Measurements from ENCODE around the gene PERM1.
A peak's percentile ranks its signal among the peaks of the same experiment; 100 is the strongest.
"Not testable (repeated sequence)": the region's sequence is repeated elsewhere in the genome, so short reads cannot be mapped to it uniquely, and the experiment has no call there.

Gene PERM1

GRCh38 chr1:981955-982558, at the start of gene PERM1:
PERM1 (minus strand) TSS chr1:982093; CDS start chr1:981029, 1,064 bp downstream.
- DNase-seq: no peak

- not testable (repeated sequence) for DNase-seq
Measured at GRCh38 chr1:1030867-1031658, 49.2 kb upstream of the PERM1 start.

GRCh38 chr1:1027791-1028190, 45.9 kb upstream of the PERM1 start:
- no peak for DNase-seq

DNA sequence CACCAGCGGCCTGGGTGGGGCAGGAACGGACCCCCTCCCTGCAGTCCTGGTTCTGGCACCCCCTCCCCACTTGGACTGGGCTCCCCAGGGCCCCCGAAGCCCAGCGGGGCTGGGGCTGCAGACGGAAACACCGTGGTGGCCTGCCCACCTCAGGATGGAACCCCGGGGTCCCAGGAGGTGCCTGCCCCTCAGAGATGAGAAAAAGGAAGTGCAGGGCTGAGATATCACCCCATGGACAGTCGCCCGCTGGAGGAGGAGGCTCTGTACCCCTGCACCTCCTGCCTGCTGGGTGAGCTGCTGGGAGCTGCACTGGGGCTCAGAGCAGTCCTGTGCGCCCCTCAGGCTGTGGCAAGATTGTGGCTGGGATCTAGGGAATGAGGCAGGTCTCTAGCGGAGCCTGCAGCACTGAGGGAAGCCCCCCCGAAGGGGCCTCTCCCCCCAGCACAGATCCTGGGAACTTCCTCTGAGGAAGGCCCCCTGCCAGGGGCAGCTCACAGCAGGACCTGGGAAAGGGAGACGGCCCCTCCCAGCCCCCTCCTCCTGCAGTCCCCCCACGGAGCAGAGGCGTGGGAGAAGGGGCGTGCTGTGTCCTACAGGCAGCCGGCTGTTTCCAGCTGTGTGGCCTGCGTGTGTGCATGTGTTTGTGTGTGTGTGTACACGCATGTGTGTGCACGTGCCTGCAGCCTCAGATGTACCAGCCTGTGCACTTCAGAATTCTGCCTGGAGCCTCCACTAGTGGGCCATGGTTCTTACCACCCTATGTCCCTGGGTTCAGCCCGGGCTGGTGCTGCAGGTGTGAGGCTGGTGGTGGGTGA, 44.9 kb upstream of the PERM1 start:
- no peak for DNase-seq

GRCh38 chr1:1025730-1026129, 43.8 kb upstream of the PERM1 start:
- DNase-seq: no peak

- no peak for DNase-seq
Measured at GRCh38 chr1:1024771-1025699, 43.1 kb upstream of the PERM1 start.

- DNase-seq: no peak
Measured at GRCh38 chr1:1024149-1024770, 42.4 kb upstream of the PERM1 start.

- DNase-seq: no peak
Measured at GRCh38 chr1:1023700-1024099, 41.8 kb upstream of the PERM1 start.

DNA sequence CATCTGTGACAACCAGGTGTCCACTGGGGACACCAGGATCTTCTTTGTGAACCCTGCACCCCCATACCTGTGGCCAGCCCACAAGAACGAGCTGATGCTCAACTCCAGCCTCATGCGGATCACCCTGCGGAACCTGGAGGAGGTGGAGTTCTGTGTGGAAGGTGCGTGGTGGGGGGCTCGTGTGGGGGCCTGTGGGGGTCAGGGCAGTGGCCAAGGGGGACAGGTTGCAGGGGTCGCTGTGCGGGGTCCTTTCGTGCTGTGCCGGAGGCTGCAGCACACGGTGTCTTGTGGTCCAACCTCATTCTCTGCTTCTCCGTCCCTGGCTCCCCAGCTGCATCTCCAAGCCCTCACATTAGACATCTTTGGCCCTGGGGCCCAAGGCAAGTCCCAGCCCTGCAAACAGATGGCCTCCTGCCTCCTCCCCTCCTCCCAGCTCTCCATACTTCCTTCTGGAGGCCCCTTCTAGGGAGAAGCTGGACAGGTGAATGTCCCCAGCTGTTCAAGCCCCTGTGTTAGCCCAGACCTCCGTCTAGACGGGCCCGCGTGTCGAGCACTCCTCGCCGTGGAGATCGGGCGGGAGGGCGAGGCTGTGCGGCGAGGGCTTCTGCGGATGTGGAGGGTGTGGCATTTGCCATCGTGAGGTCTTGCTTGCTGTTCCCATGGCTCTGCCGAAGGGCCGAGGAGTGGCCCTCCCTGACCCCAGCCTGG, 40.6 kb upstream of the PERM1 start:
- DNase-seq: no peak

DNA sequence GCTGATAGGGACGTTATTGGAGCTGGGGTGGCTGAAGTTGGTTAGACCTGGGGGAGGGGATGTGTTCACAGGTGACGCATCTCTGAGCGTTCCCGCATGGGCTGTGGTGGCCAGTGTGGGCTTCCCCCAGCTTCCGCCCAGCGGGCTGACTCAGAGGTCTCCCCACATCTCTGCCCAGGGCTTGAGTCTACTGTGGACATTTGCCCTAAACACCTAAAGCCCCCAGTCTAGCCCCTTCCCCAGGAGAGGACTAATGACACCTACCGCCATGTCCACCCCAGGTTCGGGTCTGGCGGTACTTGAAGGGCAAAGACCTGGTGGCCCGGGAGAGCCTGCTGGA, 40.0 kb upstream of the PERM1 start:
- DNase-seq: no peak

DNA sequence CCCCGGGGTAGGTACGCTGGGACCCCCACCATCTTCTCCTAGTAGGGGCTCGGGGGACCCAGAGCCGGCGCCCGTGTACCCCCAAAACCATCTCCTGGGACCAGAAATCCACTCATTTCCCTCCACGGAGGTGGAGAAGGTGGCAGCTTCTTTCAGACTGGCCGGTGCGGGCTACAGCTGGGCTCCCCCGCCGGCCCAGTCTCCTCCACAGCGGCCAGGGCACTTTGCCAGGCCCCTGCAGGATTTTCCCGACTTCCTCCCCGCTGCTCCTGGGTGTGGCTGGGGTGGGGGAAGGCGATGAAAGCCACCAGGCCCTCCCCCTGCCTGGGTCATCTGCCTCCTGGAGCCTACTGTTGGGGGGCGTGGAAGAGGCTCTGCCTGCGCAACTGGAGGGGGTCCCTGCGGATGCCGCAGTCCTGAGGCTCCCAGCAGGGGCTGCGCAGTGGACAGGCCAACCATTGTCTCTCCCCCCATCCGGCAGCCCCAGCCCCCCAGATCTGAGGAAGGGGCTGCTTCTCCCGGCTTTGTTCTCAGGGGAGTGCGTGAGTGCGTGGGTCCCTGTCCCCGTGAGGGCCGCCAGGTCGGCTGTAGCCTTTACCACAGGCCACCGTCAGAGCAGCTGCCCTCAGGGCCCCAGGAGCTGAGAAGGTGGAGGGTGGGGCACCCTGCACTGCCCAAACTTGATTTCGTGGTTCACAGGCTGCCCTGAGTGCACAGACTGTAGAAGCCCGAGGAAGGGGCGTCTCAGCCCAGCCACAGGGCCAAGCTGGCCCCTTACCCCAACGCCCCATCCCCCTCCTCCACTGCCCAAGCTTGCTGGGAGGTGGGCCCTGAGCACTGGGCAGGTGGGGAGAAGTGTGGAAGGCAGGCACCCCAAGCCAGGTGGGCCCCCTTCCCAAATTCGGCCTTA, 39.4 kb upstream of the PERM1 start:
- DNase-seq: no peak

DNA sequence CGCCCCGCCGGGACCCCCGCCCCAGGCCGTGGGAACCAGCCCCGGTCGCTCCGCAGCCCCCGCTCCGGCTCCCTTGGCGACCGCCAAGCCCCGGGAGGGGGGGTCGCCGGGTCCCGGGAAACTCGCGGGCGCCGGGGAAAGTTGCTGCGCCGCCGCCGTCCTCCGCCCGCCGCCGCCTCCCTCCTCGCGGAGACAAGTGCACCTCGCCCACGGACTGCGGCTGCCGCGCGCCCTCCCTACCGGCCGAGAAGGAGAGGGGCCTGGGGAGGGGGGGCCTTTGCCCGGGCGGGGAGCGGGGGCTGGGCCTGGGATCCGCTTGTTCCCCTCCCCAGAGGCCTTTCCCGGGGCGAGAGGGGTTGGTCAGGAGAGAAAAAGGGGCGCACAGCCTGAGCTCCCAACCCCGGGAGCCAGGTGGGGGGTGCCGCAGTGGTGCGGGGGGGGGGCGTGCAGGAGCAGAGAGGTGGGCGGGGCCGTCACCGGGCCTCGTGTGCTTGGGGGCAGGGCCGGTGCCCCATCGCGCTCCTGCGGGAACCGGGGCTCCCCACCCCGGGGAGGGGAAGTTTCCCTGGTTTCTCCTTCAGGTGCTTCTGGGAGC, 38.6 kb upstream of the PERM1 start:
- peak; percentile 35 to 40 for DNase-seq

- peak; percentile 25 to 37 for DNase-seq
Measured at GRCh38 chr1:1020000-1020404, 38.1 kb upstream of the PERM1 start, which contains the start of gene AGRN. AGRN (plus strand) TSS chr1:1020120; CDS start chr1:1020173, 53 bp downstream.

DNA sequence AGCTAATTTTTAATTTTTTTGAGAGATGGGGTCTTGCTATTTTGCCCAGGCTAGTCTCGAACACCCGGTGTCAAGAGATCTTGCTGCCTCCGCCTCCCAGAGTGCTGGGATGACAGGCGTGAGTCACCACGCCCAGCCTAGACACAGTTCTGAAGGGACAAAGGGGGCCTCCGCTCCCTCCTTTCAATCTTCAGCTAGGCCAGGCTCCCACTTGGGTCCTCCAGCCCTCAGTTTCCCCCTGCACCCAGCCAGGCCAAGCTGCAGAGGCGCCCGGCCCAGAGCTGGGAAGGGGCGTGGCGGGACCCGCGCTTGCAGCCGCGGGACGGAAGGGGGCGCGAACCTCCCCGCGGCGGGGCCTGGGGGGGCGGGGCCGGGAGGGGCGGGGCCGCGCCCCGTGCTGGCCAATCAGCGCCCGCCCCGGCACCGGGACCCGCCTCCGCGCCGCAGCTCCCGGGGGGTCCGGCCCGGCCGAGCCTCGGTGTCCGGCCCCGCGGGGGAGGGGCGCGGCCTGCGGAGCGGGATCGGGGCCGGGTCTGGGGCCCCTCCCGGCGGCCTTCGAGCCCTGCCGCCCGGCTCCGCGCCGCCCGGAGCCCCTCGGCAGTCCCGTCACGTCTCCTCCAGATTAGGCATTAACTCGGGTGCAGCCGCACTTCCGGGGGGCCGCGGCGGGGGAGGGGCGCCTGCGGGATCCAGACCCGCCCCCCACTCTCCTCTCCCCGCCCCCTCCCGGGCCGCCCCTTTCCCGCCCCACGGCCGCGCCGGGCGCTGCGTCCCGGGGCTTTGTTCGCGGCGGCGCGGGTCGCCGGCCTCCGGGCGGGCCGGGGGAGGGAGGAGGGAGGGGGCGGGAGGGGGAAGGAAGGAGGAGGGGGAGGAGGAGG, 37.5 kb upstream of the PERM1 start:
- peak; percentile 80 to 81 for DNase-seq

DNA sequence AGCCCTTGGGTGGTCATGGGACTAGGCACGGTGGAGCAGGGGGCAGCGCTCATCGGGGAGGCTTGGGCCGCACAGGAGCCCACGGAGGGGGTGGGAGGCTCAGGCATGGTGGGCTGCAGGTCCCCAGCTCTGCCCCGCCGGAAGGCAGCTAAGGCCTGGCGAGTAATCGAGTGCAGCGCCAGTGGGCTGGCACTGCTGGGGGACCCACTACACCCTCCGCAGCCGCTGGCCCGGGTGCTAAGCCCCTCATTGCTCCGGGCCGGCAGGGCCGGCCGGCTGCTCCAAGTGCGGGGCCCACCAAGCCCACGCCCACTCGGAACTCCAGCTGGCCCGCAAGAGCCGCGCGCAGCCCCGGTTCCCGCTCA, 36.4 kb upstream of the PERM1 start:
- DNase-seq: not testable (repeated sequence)

DNA sequence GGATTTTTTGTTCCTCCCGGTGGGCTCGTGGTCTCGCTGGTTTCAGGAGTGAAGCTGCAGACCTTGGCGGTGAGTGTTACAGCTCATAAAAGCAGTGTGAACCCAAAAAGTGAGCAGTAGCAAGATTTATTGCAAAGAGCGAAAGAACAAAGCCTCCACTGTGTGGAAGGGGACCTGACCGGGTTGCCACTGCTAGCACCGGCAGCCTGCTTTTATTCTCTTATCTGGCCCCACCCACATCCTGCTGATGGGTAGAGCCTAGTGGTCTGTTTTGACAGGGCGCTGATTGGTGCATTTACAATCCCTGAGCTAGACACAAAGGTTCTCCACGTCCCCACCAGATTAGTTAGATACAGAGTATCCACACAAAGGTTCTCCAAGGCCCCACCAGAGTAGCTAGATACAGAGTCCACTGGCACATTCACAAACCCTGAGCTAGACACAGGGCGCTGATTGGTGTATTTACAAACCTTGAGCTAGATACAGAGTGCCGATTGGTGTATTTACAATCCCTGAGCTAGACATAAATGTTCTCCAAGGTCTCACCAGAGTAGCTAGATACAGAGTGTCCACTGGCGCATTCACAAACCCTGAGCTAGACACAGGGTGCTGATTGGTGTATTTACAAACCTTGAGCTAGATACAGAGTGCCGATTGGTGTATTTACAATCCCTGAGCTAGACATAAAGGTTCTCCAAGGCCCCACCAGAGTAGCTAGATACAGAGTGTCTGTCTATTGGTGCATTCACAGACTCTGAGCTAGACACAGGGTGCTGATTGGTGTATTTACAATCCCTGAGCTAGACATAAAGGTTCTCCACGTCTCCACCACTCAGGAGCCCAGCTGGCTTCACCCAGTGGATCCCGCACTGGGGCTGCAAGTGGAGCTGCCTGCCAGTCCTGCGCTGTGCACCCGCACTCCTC, 35.8 kb upstream of the PERM1 start:
- not testable (repeated sequence) for DNase-seq

DNA sequence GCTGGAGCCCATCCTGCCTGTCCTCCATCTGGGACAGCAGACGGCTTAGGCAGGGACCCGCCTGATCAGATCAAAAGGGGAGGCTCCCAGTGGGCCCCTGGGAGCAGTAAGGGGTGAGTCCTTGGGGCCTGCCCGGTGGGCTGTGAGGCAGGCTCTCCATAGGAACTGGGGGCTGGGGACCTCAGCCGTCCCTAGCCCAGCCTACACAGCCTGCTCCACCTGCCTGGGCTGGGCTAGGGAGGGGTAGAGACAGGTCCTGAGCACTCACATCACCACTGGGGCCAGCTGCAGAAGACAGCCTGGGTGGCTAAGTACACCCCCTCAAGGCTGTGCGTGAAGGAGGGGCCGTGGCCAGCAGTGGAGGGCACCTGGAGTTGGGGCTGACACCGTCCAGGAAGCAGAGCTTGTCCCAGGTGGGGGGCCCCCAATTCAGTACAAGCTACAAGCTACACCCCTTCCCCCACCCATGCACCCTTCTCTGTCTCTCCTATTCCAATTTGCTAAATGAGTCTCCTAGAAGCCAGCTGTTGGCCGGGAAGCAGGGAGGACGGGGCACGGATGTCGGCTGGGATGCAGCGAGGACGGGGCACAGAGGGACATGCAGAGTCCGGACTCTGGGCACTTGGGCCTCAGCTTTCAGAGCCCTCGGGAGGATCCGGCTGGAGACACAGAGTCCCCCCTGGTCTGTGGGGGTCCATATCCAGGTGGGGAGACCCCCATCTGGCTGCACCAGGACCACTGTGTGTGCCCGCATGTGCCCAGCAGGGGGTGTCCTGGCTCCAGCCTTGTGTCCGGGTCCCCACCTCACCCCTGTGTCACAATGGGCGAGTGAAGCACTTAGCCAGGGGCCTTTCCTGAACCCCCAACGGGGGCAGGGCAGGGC, 33.1 kb upstream of the PERM1 start:
- peak in 1 of 2 experiments; percentile 31 for DNase-seq
